ENCODE results near the gene C3orf38. TPM values are rescaled to one million over a fixed set of nuclear protein-coding genes. Genes with fewer than 3 reads are reported as not detected.

C3orf38 gene
- total RNA-seq = 57.9 TPM

GRCh38 chr3:88149509-88150362 lies at the start of gene C3orf38:
Gene C3orf38 (plus strand): TSS chr3:88149959. CDS start chr3:88150053, 94 bp downstream.

Other genes with a start within 250 kb of the C3orf38 start
- gene CGGBP1, start 91.0 kb upstream of the C3orf38 start, total RNA-seq = 163 TPM
- 35.7 TPM for gene ZNF654, start 90.7 kb upstream of the C3orf38 start, total RNA-seq